HG03103 (cell line): ENCODE measurements around the gene SNRNP200.
"Not testable (repeated sequence)": the region's sequence is repeated elsewhere in the genome, so short reads cannot be mapped to it uniquely, and the experiment has no call there.

Experiments
- ATAC-seq: cut with Tn5 transposase; IDR thresholded peaks from one replicate; pipeline ENCODE4 v1.9.1; 2021; ENCODE audit warnings: low read depth; ENCODE audit not compliant: unreplicated experiment

SNRNP200 gene

GRCh38 chr2:96276787-96277499 lies 28.4 kb downstream of the SNRNP200 start:
- ATAC-seq = no peak

GRCh38 chr2:96274355-96275056 lies 30.8 kb downstream of the SNRNP200 start:
- no peak for ATAC-seq

DNA sequence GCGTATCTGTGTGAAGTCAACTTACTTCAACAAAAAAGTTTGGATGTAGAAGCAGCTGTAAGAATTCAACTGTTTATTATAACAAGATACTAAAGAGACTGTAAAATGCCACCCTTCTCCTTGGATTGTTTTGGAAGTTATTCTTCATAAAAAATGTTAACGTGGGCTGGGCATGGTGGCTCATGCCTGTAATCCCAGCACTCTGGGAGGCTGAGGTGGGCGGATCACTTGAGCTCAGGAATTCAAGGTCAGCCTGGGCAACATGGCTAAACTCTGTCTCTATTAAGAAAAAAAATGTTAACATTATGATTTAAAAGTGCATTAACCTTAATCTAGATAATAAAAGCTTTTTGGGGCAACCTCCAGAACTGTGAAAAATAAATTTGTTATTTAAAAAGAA lies 31.6 kb downstream of the SNRNP200 start:
- no peak for ATAC-seq

GRCh38 chr2:96271995-96272394 lies 33.4 kb downstream of the SNRNP200 start:
- ATAC-seq = no peak

- no peak for ATAC-seq
Measured at GRCh38 chr2:96267159-96267971, 38.0 kb downstream of the SNRNP200 start.

- ATAC-seq = peak; percentile 91
Measured at GRCh38 chr2:96265840-96266679, 39.3 kb downstream of the SNRNP200 start, which contains the start of the genes CIAO1 and TMEM127. TSS of gene CIAO1 (plus strand) at chr2:96266225. CDS start at chr2:96266351, 126 bp downstream. TSS of gene TMEM127 (minus strand) at chr2:96265997. CDS start at chr2:96265381, 616 bp downstream.

DNA sequence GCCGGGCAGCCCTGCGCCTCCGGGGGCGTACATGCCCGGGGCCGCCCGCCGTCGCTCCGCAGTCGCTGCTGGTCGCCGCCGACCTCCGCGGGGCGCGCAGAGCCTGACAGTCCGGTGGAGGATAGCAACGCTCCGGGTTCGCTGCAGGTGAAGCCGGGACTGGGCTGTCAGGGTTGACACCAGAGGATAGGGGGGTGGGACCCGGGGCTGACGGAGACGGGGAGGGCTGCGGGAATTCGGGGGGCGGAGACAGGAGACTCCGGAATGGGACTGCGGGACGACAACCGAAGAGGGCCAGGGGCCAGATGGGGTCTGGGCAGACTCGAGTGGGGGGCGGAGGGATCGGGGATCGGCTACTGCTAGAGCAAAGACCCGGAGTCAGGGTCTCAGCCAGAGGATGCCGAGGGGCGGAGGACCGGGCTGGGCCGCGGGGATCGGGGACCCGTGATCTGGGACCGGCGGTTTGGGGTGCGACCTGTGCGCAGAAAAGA lies 40.0 kb downstream of the SNRNP200 start:
- peak; percentile 1 for ATAC-seq

DNA sequence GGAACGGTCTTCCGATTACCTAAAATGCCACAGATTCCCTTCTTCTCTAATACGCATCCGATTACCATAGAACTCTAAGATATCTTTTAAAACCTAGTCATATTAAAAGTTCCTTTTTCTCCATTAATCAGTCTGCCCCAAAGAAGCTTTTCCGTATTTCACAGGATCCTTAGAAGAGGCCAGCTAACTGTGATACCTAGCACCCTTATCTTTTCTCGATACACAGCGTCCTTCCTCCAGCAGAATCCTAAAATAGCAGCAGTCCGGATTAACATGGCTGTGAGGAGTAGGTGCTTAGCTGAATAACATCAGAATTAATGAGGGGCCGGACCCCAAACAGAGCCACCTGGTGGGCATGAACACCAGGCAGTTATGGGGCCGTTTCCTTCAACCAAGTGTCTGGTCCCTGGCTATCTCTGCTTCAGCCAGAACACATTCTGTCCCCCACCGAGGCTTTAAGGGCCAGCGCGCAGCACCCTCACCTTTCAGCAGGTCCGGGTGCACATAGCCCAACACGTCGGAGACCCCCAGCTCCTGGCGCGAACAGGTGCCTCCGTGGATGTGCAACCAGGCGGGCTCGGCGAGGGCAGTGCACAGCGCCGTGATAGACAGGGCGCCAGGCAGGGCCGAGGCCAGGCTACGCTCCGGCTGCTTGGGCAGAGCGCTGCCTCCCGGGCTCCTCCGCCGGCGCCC lies 40.5 kb downstream of the SNRNP200 start:
- ATAC-seq = no peak

- ATAC-seq = no peak
Measured at GRCh38 chr2:96264086-96264485, 41.3 kb downstream of the SNRNP200 start.

- no peak for ATAC-seq
Measured at GRCh38 chr2:96262306-96262705, 43.0 kb downstream of the SNRNP200 start.

DNA sequence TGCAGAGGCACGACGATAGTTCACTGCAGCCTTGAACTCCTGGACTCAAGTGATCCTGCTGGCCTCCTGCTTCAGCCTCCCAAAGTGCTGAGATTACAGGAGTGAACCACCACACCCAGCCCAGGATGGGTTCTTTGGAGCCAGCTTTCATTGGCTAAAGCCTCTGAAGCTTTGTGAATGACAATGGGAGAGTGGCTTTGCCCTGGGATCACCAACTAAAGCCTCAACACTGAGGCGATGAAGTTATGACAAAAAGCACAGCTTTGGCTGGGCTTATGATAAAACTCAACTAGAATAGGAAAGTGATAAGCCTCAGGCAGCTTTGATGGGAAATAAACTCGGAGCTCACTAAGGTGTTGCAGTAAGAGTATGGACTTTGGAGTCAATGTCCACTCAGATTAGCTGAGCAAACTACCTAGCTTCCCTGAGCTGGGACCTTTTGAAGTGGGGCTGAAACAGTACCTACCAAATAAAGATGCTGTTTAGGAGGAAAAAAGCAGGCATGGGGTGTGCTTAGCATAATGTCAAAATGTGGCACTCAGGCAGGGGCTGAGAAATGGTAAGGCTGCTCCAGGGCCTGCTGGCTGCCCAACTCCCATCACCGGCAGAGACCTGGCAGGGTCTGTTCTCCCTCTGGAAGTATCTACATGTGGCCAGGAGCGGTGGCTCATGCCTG lies 43.9 kb downstream of the SNRNP200 start:
- ATAC-seq = no peak

DNA sequence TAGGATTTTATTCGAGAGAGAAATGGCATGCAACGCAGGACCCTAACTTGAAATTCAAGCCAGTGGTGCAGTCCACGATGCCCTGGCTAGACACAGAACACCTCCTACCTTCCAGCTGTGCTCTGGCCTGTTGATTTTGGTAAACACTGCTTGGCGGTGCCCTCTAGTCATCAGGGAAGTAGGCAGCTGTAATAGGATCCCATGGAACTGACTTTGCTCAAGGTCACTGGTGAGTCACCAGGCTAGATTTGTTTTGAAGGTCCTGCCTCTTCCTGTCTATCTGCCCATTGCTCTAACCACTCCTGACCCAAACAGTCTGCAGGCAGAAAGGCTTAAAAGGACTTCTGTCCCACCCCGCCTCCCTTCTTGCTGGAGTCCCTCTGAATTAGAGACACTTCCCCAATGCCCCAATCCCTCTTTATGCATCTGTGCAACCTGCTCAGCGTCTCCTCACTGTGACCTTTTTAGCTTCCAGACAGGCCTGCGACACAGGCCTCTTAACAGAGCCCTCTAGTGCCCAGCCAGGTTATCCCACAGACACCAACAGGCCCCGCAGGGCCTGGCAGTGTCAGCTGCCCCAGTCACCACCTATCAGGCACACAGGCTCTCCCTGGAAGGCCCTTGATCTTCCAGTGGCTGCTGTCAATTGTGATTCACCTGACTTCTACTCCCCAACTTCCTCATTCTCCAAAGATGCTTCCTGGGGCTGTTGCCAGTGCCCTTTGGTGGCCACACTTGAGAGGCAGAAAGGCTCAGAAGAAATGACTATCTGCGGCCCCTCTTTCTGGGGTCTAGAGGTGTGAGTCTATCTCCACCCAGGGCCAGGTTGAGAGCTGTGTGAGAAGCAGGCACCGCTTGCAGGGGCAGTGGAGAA lies 44.7 kb downstream of the SNRNP200 start:
- no peak for ATAC-seq

DNA sequence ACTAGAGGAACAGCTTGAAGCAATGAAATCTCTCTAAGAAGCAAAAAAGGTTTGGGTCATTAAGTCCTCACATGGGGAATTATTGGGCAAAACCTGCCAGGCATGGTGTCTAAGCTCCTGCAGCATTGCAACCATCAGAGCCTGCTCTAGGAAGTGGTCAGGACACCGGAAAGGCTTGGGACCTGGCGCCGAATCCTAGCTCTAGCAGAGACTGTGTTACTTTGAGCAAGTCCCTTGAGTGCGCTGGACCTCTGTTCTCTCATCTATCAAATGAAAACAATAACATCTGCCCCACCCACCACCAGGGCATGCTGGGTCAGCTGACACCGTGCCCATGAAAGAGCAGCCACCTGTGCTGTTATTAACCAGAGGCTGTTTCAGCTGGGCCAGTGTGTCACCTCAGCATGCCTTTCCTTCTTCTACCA lies 45.8 kb downstream of the SNRNP200 start:
- no peak for ATAC-seq

GRCh38 chr2:96258166-96259022 lies 47.0 kb downstream of the SNRNP200 start:
- ATAC-seq = no peak

DNA sequence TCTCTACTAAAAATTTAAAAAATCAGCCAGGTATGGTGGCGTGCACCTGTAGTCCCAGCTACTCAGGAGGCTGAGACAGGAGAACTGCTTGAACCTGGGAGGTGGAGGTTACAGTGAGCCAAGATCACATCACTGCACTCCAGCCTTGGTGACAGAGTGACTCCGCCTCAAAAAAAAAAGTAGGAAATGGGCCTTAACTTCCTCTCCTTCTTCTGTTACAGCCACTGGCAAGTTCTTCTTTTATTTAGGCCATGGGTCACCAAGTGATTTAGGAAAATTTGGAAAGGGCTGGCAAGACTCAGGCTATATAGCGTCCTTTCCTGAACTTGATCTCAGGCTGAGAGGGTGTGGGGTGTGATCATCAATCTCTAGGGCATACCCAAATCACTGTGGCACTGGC lies 47.6 kb downstream of the SNRNP200 start:
- not testable (repeated sequence) for ATAC-seq

- no peak for ATAC-seq
Measured at GRCh38 chr2:96256611-96257113, 48.7 kb downstream of the SNRNP200 start.

- ATAC-seq = no peak
Measured at GRCh38 chr2:96254571-96254970, 50.8 kb downstream of the SNRNP200 start.
